Stimulated activated CD8-positive, alpha-beta memory T cell treated with anti-CD3 and anti-CD28 coated beads, Interleukin-7, amount 100 ng/mL, for 48 hours (primary cell): ENCODE data around the gene HAPSTR1.
"Not testable (repeated sequence)": the region's sequence is repeated elsewhere in the genome, so short reads cannot be mapped to it uniquely, and the experiment has no call there.

Experiments used
- DNase-seq, 2 donors: peaks; one replicate each; pipeline ENCODE4 v3.0.0-alpha.2; 2020; ENCODE audit warnings: low read depth in 1 of 2; ENCODE audit errors: extremely low read depth in 1 of 2

The HAPSTR1 gene, protein sequence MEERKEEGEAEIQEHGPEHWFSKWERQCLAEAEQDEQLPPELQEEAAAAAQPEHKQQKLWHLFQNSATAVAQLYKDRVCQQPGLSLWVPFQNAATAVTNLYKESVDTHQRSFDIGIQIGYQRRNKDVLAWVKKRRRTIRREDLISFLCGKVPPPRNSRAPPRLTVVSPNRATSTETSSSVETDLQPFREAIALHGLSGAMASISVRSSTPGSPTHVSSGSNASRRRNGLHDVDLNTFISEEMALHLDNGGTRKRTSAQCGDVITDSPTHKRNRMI

DNA sequence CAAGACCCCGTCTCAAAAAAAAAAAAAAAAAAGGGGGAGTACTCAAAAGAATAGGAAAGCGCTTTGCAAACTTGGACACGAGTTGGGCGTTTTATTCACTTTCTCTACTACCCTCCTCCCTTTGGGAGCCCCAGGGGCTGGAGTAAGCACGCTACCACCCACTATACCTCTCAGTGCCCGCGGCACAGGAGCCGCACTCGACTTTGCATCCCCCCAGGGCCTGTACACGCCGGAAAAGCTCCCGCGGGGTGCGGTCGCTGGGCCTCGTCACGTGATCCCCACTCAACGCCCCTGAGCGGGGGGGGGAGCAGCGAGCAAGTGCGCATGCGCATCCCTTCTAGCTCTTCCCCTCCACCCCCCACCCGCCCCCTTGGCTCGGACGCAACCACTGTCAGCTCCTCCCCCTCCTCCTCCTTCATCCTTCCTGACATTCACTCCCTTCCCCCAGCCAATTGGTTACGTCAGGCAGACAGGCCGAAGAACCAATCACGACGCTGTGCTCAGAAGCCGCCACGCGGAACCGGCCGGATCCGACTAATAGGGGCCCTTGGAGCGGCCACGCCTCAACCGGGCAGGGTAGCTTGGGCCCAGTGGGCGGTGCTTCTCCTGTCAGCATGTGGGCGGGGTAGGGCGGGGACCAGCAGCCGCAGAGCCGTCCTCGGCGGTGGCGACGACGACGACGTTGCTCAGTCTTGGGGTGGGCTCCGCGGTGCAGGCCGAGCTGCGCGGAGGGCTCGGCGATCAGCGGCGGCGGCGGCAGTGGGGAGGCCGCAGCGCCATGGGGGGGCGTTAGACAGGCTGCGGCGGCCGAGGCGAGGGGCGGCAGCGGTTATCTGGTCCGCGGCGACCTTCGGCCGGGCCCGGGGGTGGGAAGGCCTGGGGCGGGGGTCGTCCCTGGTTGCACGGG lies at the start of gene HAPSTR1:
Gene HAPSTR1 (plus strand): TSS at position 685 of the 907 bp plus-strand sequence. CDS start 401 bp downstream, outside the sequence.
- peak; percentile 98 to 100 for DNase-seq

DNA sequence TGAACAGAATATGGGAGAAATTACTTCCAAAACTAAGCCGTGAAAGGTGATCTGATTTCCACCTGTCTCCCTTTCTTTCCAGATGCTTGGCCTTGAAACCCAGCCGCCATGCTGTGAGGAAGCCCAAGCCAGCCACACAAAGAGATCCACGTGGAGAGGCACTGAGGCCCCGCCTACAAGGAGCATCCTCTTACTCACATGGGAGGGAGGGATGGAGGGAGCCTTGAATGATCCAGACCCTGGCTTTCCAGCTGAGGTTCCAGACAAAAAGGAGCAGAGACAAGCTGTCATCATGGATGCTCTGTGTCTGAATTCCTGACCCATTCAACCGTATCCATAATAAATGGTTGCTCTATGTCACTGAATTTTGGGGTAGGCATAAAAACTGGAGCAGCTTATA lies 48.9 kb upstream of the HAPSTR1 start:
- no peak for DNase-seq

DNA sequence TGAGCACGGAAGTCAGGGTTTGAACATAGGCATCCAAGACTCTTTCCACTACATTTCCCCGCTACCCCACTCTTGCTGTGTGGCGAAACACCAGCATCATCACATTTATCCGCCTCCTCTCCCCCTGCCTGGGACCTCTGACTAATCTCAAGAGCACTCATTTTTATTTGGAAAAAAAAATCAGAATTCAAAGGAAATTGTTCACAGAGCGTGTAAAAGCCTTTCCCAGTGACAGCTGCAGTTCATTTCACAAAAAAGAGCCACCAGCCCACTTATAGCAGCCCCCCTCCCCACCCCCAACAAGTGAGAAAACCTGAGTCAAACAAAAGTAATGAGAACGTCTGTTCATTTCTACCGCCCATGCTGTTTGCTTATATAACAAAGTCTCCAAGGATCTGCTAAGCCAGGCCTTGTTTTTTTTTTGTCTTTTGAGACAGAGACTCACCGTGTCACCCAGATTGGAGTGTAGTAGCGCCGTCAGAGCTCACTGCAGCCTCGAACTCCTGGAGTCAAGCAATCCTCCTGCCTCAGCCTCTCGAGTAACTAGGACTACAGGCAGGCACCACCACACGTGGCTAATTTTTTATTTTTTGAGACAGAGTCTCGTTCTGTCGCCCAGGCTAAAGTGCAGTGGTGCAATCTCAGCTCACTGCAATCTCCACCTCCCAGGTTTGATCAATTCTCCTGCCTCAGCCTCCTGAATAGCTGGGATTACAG lies 48.3 kb upstream of the HAPSTR1 start:
- DNase-seq, result no peak

DNA sequence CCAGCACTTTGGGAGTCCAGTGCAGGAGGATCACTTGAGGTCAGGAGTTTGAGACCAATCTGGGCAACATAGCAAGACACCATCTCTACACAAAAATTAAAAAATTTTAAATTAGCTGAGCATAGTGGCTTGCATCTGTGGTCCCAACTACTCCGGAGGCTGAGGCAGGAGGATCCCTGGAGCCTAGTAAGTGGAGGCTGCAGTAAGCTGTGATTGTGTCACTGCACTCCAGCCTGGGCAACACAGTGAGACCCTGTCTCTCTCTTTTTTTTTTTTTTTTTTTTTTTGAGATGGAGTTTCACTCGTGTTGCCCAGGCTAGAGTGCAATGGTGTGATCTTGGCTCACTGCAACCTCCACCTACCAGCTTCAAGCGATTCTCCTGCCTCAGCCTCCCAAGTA lies 45.9 kb upstream of the HAPSTR1 start:
- DNase-seq, result not testable (repeated sequence)

DNA sequence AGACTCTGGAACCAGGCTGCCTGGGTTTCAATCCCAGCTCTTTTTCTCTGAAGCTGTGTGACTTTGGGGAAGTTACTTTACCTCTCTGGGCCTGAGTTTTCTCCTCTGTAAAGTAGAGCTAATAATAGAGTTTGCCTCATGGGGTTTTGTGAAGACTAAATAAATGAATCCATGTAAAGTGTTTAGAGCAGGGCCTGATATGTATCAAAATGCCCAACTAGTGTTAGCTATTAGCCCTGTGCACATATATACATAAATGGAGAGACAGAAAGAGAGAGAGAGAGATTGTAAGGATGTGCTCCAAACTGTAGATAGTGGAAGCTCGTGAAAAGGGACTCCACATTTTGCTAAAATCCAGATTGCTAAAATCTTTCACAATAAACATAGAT lies 44.8 kb upstream of the HAPSTR1 start:
- DNase-seq, result no peak

DNA sequence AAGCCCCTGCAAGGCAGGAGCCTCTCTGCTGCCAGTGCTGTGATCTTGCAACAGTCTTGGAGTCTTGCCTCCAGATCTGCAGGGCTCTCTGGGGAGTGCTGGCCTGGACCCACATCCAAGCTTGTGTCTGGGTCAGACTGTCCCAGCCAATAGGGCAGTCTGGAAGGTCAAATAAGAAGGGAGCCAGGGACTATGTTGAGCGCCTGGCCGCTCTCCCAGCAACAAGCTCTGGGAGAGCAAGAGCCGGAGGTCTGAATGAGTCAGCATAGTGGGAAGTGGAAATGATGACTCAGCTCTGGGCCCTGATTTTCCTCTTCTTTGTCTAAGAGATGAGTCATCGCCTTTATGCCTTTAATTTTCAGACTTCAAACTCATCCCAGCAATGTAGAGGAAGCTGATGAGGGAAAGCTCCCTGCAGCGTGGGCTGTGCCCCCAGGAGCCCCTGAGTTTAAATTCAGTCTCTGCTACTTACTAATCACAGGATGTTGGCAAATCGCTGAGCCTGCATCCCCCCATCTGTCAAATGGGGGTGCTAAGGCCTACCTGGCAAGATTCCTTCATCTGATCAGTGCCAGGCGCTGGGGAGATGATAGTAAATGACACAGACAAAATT lies 43.6 kb upstream of the HAPSTR1 start:
- DNase-seq, result peak; percentile 19 to 58

- no peak for DNase-seq
These were observed 43.1 kb upstream of the HAPSTR1 start for GRCh38 chr16:9048302-9048700.

DNA sequence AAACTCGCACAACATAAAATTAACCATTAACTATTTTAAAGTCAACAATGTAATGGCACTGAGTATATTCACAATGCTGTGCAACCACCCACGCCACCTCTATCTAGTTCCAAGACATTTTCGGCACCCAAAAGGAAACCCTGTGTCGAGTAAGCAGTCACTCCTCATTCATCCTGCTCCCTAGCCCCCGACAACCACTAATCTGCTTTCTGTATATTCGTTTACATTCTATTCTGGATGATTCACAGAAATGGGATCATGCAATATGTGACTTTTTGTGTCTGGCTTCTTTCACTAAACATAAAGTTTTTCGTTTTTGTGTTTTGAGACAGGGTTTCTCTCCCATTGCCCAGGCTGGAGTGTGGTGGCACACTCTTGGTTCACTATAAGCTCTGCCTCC lies 42.2 kb upstream of the HAPSTR1 start:
- DNase-seq, result no peak

GRCh38 chr16:9050102-9050830 lies 41.2 kb upstream of the HAPSTR1 start:
- no peak for DNase-seq

DNA sequence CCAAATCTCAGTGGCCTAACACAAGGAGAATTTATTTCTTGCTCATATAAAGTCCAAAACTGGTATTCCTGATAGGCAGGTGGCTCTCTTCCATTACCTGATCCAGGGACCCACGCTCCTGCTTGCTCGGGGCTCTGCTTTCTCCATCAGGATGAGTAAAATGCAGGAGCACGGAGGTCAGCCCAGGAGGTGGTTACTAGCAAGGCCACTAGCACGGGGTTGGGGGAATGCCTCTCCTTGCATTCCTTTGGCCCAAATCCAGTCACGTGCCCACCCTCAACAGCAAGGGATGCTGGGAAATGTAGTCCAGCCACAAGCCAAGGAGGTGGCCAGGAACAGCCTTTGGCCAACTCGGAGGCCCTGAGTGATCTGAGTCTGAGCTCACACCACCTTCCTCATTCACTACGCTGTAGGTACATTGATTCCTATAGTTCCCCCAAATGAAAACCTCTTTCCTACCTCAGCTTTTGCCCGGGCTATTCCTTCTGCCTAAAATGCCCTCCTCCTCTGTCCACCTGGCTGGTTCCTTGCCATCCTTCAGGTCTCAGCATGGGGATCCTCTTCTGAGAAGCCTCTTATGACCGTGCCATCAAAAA lies 38.3 kb upstream of the HAPSTR1 start:
- DNase-seq, result no peak

- no peak for DNase-seq
These were observed 37.0 kb upstream of the HAPSTR1 start for GRCh38 chr16:9054460-9054859.

- DNase-seq, result no peak
These were observed 36.3 kb upstream of the HAPSTR1 start for GRCh38 chr16:9055115-9055514.

DNA sequence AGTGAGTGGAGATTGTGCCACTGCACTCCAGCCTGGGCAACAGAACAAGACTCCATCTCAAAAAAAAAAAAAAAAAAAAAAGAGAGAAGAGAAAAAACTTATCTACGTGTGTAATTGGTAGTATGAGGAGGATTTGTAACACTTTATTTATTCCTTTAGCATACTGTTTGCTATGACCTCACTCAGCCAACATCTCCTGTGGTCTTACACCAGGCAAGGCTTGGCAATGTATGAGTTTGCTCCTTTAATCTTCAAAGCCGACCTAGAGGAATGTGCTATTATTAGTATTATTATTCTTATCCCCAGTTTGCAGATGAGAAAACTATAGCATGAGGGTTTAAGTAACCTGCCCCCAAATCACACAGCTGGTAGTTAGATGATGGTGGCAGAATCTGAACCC lies 35.8 kb upstream of the HAPSTR1 start:
- DNase-seq, result no peak

DNA sequence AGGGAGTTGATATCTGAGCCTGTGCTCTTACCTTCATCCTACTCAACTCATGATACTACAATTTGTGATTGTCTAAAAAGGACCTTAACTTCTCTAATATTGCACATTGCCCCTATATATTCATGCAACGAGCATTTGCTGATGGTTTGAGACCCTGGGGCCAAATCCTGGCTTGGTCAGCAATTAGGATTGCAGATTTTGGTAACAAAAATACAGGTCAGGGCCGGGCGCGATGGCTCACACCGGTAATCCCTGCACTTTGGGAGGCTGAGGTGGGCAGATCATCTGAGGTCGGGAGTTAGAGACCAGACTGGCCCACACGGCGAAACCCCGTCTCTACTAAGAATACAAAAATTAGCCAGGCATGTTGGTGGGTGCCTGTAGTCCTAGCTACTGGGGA lies 35.4 kb upstream of the HAPSTR1 start:
- DNase-seq, result no peak

DNA sequence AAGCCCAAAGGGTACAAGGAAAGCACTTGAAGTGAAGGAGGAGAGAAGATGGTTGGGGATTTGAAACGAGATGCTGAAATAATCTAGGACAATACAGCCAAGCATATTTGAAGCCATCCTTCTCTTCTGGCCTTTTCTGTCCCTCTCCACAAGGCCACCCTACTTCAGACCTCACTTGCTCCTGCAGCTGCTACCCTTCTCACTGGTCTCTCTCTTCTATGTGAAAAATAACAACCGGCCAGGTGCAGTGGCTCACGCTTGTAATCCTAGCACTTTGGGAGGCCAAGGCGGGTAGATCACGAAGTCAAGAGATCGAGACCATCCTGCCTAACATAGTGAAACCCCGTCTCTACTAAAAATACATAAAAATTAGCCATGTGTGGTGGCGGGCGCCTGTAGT lies 33.2 kb upstream of the HAPSTR1 start:
- no peak for DNase-seq

DNA sequence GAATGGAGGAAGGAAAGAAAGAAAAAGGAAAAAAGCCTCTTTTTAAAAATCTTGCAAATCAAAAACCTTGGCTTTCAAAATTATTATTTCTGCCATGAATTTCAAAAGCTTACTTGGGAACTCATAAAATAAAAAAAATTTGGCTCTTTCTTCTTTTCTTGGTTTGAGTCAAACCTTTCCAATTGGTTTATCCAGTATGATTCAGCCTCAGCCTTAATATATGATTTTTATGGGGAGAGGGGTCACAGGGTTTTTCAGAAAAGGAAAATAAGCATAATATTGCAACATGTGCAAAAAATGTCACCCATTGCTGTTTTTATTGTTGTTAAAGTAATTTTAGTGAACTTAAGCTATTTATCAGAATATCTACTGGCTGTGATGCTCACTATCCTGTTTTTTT lies 31.2 kb upstream of the HAPSTR1 start:
- DNase-seq, result no peak

- DNase-seq, result no peak
These were observed 30.1 kb upstream of the HAPSTR1 start for GRCh38 chr16:9061358-9061813.

DNA sequence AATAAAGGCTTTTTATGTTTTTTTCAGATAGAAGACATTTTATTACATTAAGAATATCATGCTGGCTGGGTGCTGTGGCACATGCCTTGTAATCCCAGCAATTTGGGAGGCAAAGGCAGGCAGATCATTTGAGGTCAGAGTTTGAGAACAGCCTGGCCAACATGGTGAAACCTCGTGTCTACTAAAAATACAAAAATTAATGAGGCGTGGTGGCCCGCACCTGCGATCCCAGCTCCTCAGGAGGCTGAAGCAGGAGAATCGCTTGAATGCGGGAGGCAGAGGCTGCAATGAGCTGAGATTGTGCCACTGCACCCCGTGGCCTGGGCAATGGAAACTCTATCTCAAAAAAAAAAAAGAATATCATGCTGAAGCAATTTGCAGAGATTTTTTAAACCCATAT lies 29.1 kb upstream of the HAPSTR1 start:
- DNase-seq, result no peak

GRCh38 chr16:9065077-9065476 lies 26.4 kb upstream of the HAPSTR1 start:
- no peak for DNase-seq

- DNase-seq, result no peak
These were observed 22.6 kb upstream of the HAPSTR1 start for GRCh38 chr16:9068886-9069285.
